CD4-positive, alpha-beta T cell treated with Interleukin-4 for 4 hours (primary cell): ENCODE results near the gene QSOX2.

Source experiments
- DNase-seq: peaks from one replicate; pipeline ENCODE4 v3.0.0-alpha.2; 2020

QSOX2 gene

GRCh38 chr9:136264441-136265405, 19.1 kb upstream of the QSOX2 start:
- no peak for DNase-seq

- DNase-seq: no peak
These were observed 18.4 kb upstream of the QSOX2 start for GRCh38 chr9:136264031-136264430.

- DNase-seq: no peak
These were observed 17.1 kb upstream of the QSOX2 start for GRCh38 chr9:136262671-136263178.

GRCh38 chr9:136261686-136262430, 16.2 kb upstream of the QSOX2 start:
- no peak for DNase-seq

- no peak for DNase-seq
These were observed 15.4 kb upstream of the QSOX2 start for GRCh38 chr9:136260936-136261472.

GRCh38 chr9:136260521-136260920, 14.9 kb upstream of the QSOX2 start:
- DNase-seq: no peak

- no peak for DNase-seq
These were observed 14.2 kb upstream of the QSOX2 start for GRCh38 chr9:136259836-136260235.

- DNase-seq: no peak
These were observed 13.9 kb upstream of the QSOX2 start for GRCh38 chr9:136259517-136259813.

- DNase-seq: no peak
These were observed 13.3 kb upstream of the QSOX2 start for GRCh38 chr9:136258786-136259516.

GRCh38 chr9:136258299-136258625, 12.7 kb upstream of the QSOX2 start:
- DNase-seq: no peak

GRCh38 chr9:136257381-136258298, 12.0 kb upstream of the QSOX2 start:
- no peak for DNase-seq

GRCh38 chr9:136255896-136256890, 10.6 kb upstream of the QSOX2 start:
- no peak for DNase-seq

GRCh38 chr9:136255166-136255538, 9.5 kb upstream of the QSOX2 start:
- DNase-seq: no peak

GRCh38 chr9:136254381-136255165, 9.0 kb upstream of the QSOX2 start:
- no peak for DNase-seq

- DNase-seq: no peak
These were observed 7.9 kb upstream of the QSOX2 start for GRCh38 chr9:136253246-136254130.

- DNase-seq: no peak
These were observed 7.2 kb upstream of the QSOX2 start for GRCh38 chr9:136252846-136253245.

- no peak for DNase-seq
These were observed 6.7 kb upstream of the QSOX2 start for GRCh38 chr9:136252281-136252680.

GRCh38 chr9:136251264-136252115, 5.9 kb upstream of the QSOX2 start:
- no peak for DNase-seq
